HepG2 (cell line): ENCODE measurements around the gene CBFA2T2. TPM values are rescaled to one million over a fixed set of nuclear protein-coding genes. Genes with fewer than 3 reads are reported as not detected.

Experiments
- ATAC-seq: fragments of 200-7000 bp; cut with Tn5 transposase; 3 replicates; pipeline ENCODE4 v1.9.1; 2020; ENCODE audit warnings: mild to moderate bottlenecking, moderate library complexity
- BruUV-seq: library from RNA; stranded (reverse); fragments of 400-500 nt; replicated peaks from 2 replicates; lab custom pipeline; 2021; lab: Mats Ljungman, UMichigan
- CTCF ChIA-PET: fragments of 300-600 bp; formaldehyde crosslinking; extraction: SDS; loops from one replicate; lab custom pipeline; 2021; ENCODE audit warnings: low total read pairs, inconsistent platforms, low intra/inter-chr PET ratio; lab: Yijun Ruan, JAX
- POLR2A ChIA-PET: fragments of 350-600 bp; sonication (Branson Sonifier 250); formaldehyde crosslinking; loops from one replicate; lab custom pipeline; 2020; ENCODE audit warnings: antibody characterized with exemption, inconsistent platforms; lab: Yijun Ruan, JAX
- DNase-seq: peaks from one replicate; pipeline ENCODE4 v3.0.0-alpha.2; 2015; ENCODE audit warnings: low spot score
- FAIRE-seq: peaks from 3 replicates; lab custom pipeline; 2011; peaks lifted over from hg19 to GRCh38; lab: Jason Lieb, UNC
- H2AFZ ChIP-seq: one replicate; pipeline ENCODE4 v1.6.1; 2011; ENCODE audit warnings: low read length, inconsistent platforms
- H3K27ac ChIP-seq: fragments of 300-600 bp; 3 replicates; pipeline ENCODE4 v1.8.0; 2011; ENCODE audit warnings: mixed run types, mild to moderate bottlenecking, mixed read lengths, low read length, inconsistent platforms; ENCODE audit not compliant: insufficient read depth; ENCODE audit errors: extremely low read length
- H3K27me3 ChIP-seq, 2 experiments: fragments of 200-600 bp in 1 of 2; 2 replicates in 1 of 2; 3 replicates in 1 of 2; pipeline versions ENCODE4 v1.6.0 to v1.8.0; 2011; ENCODE audit warnings: low read length in 2 of 2, mild to moderate bottlenecking in 2 of 2, moderate library complexity in 2 of 2, inconsistent platforms in 1 of 2; ENCODE audit not compliant: insufficient read depth in 2 of 2, control insufficient read depth in 1 of 2
- H3K36me3 ChIP-seq, 2 experiments: fragments of 200-600 bp in 1 of 2; replicated peaks in 1 of 2; 2 replicates in 1 of 2; 3 replicates in 1 of 2; pipeline versions ENCODE4 v1.5.1 to v1.8.0; 2011; ENCODE audit warnings: low read length in 2 of 2, inconsistent platforms in 1 of 2; ENCODE audit not compliant: insufficient read depth in 2 of 2, control insufficient read depth in 1 of 2
- H3K4me1 ChIP-seq: 2 replicates; pipeline ENCODE4 v1.5.1; 2012; ENCODE audit warnings: low read length, inconsistent platforms; ENCODE audit not compliant: insufficient read depth
- H3K4me2 ChIP-seq: 2 replicates; pipeline ENCODE4 v1.6.0; 2011; ENCODE audit warnings: low read depth, low read length, inconsistent platforms
- H3K4me3 ChIP-seq, 3 experiments: fragments of 200-600 bp in 1 of 3; sonication (generic), shearing (Covaris generic) in 1 of 3; replicated peaks in 1 of 3; 2 replicates each; pipeline ENCODE4 v1.5.1; 2011 to 2016; ENCODE audit warnings: low read length in 3 of 3, inconsistent platforms in 2 of 3, low read depth in 2 of 3, mild to moderate bottlenecking in 2 of 3, control low read depth in 1 of 3, mixed read lengths in 1 of 3; ENCODE audit not compliant: insufficient read depth in 1 of 3
- H3K79me2 ChIP-seq: one replicate; pipeline ENCODE4 v1.6.1; 2011; ENCODE audit warnings: low read length, inconsistent platforms; ENCODE audit not compliant: insufficient read depth
- H3K9ac ChIP-seq: 2 replicates; pipeline ENCODE4 v1.6.0; 2011; ENCODE audit warnings: mild to moderate bottlenecking, low read depth, low read length, inconsistent platforms; ENCODE audit not compliant: insufficient read depth
- H3K9me3 ChIP-seq: 2 replicates; pipeline ENCODE4 v1.5.1; 2012; ENCODE audit warnings: mild to moderate bottlenecking, low read length
- H4K20me1 ChIP-seq: 2 replicates; pipeline ENCODE4 v1.6.0; 2011; ENCODE audit warnings: inconsistent platforms, mild to moderate bottlenecking, low read length, moderate library complexity; ENCODE audit not compliant: insufficient read depth
- ATM ChIP-seq: fragments of 450-650 bp; IDR thresholded peaks from 2 replicates; pipeline ENCODE4 v1.7.1; 2017; ENCODE audit warnings: mild to moderate bottlenecking, borderline replicate concordance
- ATRX ChIP-seq: sonication (generic); formaldehyde crosslinking; IDR thresholded peaks from 2 replicates; pipeline ENCODE4 v1.4.0; 2020; ENCODE audit warnings: missing genetic modification reagents, borderline replicate concordance
- GPN1 ChIP-seq: sonication (generic); formaldehyde crosslinking; IDR thresholded peaks from 2 replicates; pipeline ENCODE4 v1.5.1; 2020; ENCODE audit warnings: missing genetic modification reagents, borderline replicate concordance
- GZF1 ChIP-seq: sonication (generic); formaldehyde crosslinking; IDR thresholded peaks from 2 replicates; pipeline ENCODE4 v1.5.1; 2020; ENCODE audit warnings: mild to moderate bottlenecking, missing genetic modification reagents
- MBD4 ChIP-seq: IDR thresholded peaks from 2 replicates; pipeline ENCODE4 v1.6.1; 2012; ENCODE audit warnings: low read length, inconsistent platforms, borderline replicate concordance
- NR2F1 ChIP-seq, 2 experiments: fragments of 450-650 bp in 1 of 2; formaldehyde crosslinking in 1 of 2; IDR thresholded peaks; 2 replicates each; pipeline versions ENCODE4 v1.5.0 to v1.6.1; 2016 to 2020; ENCODE audit warnings: mild to moderate bottlenecking in 1 of 2, missing compliant biosample characterization in 1 of 2, missing genetic modification reagents in 1 of 2, moderate library complexity in 1 of 2
- SMARCC2 ChIP-seq: fragments of 450-650 bp; IDR thresholded peaks from 2 replicates; pipeline ENCODE4 v1.6.1; 2017; ENCODE audit warnings: antibody characterized with exemption, mild to moderate bottlenecking
- SOX5 ChIP-seq: IDR thresholded peaks from 2 replicates; pipeline ENCODE4 v1.6.1; 2016; ENCODE audit warnings: borderline replicate concordance
- SRSF1 ChIP-seq: fragments of 200-400 bp; formaldehyde crosslinking; optimal IDR thresholded peaks from 2 replicates; pipeline ENCODE3; 2017; ENCODE audit warnings: mild to moderate bottlenecking, low read depth, low read length, moderate library complexity
- ZFP41 ChIP-seq: sonication (generic); formaldehyde crosslinking; IDR thresholded peaks from 2 replicates; pipeline ENCODE4 v1.4.0; 2020; ENCODE audit warnings: mild to moderate bottlenecking, missing genetic modification reagents, borderline replicate concordance
- ZMYM2 ChIP-seq: sonication (generic); formaldehyde crosslinking; IDR thresholded peaks from 2 replicates; pipeline ENCODE4 v1.8.0; 2022; ENCODE audit warnings: mild to moderate bottlenecking, missing genetic modification reagents
- ZNF251 ChIP-seq: sonication (generic); formaldehyde crosslinking; IDR thresholded peaks from 2 replicates; pipeline ENCODE4 v1.9.0; 2021; ENCODE audit warnings: mild to moderate bottlenecking, missing genetic modification reagents
- ZNF30 ChIP-seq: sonication (generic); formaldehyde crosslinking; IDR thresholded peaks from 2 replicates; pipeline ENCODE4 v1.5.0; 2020; ENCODE audit warnings: mild to moderate bottlenecking, missing genetic modification reagents
- ZNF432 ChIP-seq: sonication (generic); formaldehyde crosslinking; IDR thresholded peaks from 2 replicates; pipeline ENCODE4 v1.5.0; 2020; ENCODE audit warnings: missing genetic modification reagents, mild to moderate bottlenecking, borderline replicate concordance
- ZNF660 ChIP-seq: sonication (generic); formaldehyde crosslinking; IDR thresholded peaks from 2 replicates; pipeline ENCODE4 v1.5.1; 2020; ENCODE audit warnings: mild to moderate bottlenecking, low read depth, missing genetic modification reagents, borderline replicate concordance
- ZNF879 ChIP-seq: sonication (generic); formaldehyde crosslinking; IDR thresholded peaks from 2 replicates; pipeline ENCODE4 v1.8.1; 2023; ENCODE audit warnings: missing genetic modification reagents
- ZSCAN31 ChIP-seq: sonication (generic); formaldehyde crosslinking; IDR thresholded peaks from 2 replicates; pipeline ENCODE4 v1.5.0; 2020; ENCODE audit warnings: low read depth, mild to moderate bottlenecking, missing genetic modification reagents
- WGBS: methylation state at CpG from one replicate; pipeline ENCODE4 v1.1.6; 2017; ENCODE audit warnings: low lambda C conversion rate; 5-methylcytosine and 5-hydroxymethylcytosine counted together
- in situ Hi-C: cut with HindIII; loops from 2 replicates; pipeline ENCODE4 v1.10.0; 2017; ENCODE audit warnings: low pct_unique_long_range_greater_than_20kb; ENCODE audit not compliant: extremely low pct_ligation_motif_present
- intact Hi-C: fragments of 100-400 bp; cut with micrococcal nuclease; formaldehyde crosslinking; loops from one replicate; pipeline ENCODE4 v1.10.0; 2022; ENCODE audit not compliant: unreplicated experiment
- polyA plus RNA-seq, 8 experiments: library from polyadenylated mRNA; depleted of rRNA in 3 of 8; stranded (reverse) in 7 of 8; unstranded in 1 of 8; fragments of >200 nt; fragmentation: Illumina TruSeq in 4 of 8; extraction: Trizol in 4 of 8; gene quantifications; 2 replicates each; pipeline versions ENCODE4 v1.2.1 to v1.2.3, GENCODE V29; 2011 to 2016; ENCODE audit warnings: low read depth in 4 of 8, missing spikeins in 1 of 8, mixed read lengths in 1 of 8; ENCODE audit not compliant: insufficient read depth in 1 of 8
- total RNA-seq, 5 experiments: library from RNA; depleted of rRNA; stranded (reverse); fragments of >200 nt; fragmentation: Illumina TruSeq; extraction: Trizol; gene quantifications; 2 replicates each; pipeline ENCODE4 v1.2.3, GENCODE V29; 2016; ENCODE audit warnings: low read depth in 1 of 5
- TF ChIP-seq, protein P1 (sequence below): sonication (generic); formaldehyde crosslinking; IDR thresholded peaks from 2 replicates; pipeline ENCODE4 v1.4.0; 2020; ENCODE audit warnings: mild to moderate bottlenecking, missing genetic modification reagents
- TF ChIP-seq, protein P2 (sequence below): IDR thresholded peaks from 2 replicates; pipeline ENCODE4 v1.6.1; 2012; ENCODE audit warnings: low read length, improper control_type of control experiment

The CBFA2T2 gene
- total and polyA plus RNA-seq, 2 of the 13 experiments (the other 11 are each of a cell fraction or from before 2014, with no cell fraction given), result 6.3 to 21.2 TPM

DNA sequence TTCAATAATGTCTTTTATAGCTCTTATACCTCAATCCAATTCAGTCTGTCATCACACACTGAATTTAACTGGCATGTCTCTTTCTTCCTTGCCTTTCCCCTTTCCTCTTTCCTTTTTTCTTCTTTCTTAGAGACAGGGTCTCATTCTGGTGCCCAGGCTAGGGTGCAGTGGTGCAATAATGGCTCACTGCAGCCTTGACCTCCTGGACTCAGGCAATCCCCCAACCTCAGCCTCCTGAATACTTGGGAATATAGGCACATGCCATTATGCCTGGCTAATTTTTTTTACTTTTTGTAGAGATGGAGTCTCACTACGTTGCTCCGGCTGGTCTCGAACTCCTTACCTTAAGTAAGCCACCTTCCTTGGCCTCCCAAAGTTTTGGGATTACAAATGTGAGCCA lies 65.9 kb downstream of the CBFA2T2 start:
- intact Hi-C loops, result no loop called here
- in situ Hi-C loops, result no loop called here
- H3K9me3 ChIP-seq, result no peaks in the 10 kb centered on the region
- peaks cover 14% of the 10 kb centered on the region for H3K79me2 ChIP-seq
- ATAC-seq (no peak), DNase-seq (peak; percentile 52), FAIRE-seq (peak; percentile 34)
- no TSS peak for BruUV-seq
- no peak overlapping the region; a peak in 1 of 6 replicates for H3K4me3 ChIP-seq
- ChIA-PET POLR2A (interaction anchor here (1.1 to 1.3 kb wide), 2 partner anchors 13 to 66 kb away, joined by 3 to 10 read pairs; partner anchors contain the start of gene CBFA2T2), CTCF (no interaction called here)
- H2AFZ ChIP-seq, result no peak overlapping the region
- no peaks in the 10 kb centered on the region for H4K20me1 ChIP-seq
- H3K4me2 ChIP-seq, result peak overlapping the region; percentile 50
- no peaks in the 10 kb centered on the region for H3K27me3 ChIP-seq
- H3K9ac ChIP-seq, result no peak overlapping the region
- 94% methylated on average over 3 of the region's 3 CpGs for WGBS
- peaks cover 0 to 3% of the 10 kb centered on the region in 2 experiments; a peak in 4 of 5 replicates for H3K36me3 ChIP-seq
- peak overlapping the region; percentile 39 for H3K27ac ChIP-seq
- peaks cover 58% of the 10 kb centered on the region for H3K4me1 ChIP-seq
- TF ChIP-seq ZNF30 (CRISPR knock-in tag) (no peak), ATRX (CRISPR knock-in tag) (no peak), ZNF660 (CRISPR knock-in tag) (no peak), ATM (no peak), ZNF251 (CRISPR knock-in tag) (no peak), GZF1 (CRISPR knock-in tag) (no peak), ZNF879 (CRISPR knock-in tag) (no peak), NR2F1 (CRISPR knock-in tag; IDR thresholded peaks at IDR 0.05) (peak; percentile 45 to 54; a peak in 3 of 4 replicates), GPN1 (CRISPR knock-in tag) (no peak), ZFP41 (no peak), ZMYM2 (CRISPR knock-in tag) (no peak), ZSCAN31 (CRISPR knock-in tag) (no peak), MBD4 (no peak), SRSF1 (no peak), SOX5 (peak; percentile 40; the same call in 1 of the 2 replicates), ZNF432 (CRISPR knock-in tag) (no peak), SMARCC2 (no peak)
- TF ChIP-seq, protein P1, sequence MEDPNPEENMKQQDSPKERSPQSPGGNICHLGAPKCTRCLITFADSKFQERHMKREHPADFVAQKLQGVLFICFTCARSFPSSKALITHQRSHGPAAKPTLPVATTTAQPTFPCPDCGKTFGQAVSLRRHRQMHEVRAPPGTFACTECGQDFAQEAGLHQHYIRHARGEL (CRISPR knock-in tag), result no peak
- TF ChIP-seq, protein P2, sequence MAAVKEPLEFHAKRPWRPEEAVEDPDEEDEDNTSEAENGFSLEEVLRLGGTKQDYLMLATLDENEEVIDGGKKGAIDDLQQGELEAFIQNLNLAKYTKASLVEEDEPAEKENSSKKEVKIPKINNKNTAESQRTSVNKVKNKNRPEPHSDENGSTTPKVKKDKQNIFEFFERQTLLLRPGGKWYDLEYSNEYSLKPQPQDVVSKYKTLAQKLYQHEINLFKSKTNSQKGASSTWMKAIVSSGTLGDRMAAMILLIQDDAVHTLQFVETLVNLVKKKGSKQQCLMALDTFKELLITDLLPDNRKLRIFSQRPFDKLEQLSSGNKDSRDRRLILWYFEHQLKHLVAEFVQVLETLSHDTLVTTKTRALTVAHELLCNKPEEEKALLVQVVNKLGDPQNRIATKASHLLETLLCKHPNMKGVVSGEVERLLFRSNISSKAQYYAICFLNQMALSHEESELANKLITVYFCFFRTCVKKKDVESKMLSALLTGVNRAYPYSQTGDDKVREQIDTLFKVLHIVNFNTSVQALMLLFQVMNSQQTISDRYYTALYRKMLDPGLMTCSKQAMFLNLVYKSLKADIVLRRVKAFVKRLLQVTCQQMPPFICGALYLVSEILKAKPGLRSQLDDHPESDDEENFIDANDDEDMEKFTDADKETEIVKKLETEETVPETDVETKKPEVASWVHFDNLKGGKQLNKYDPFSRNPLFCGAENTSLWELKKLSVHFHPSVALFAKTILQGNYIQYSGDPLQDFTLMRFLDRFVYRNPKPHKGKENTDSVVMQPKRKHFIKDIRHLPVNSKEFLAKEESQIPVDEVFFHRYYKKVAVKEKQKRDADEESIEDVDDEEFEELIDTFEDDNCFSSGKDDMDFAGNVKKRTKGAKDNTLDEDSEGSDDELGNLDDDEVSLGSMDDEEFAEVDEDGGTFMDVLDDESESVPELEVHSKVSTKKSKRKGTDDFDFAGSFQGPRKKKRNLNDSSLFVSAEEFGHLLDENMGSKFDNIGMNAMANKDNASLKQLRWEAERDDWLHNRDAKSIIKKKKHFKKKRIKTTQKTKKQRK, result no peak
